ENCODE measurements around the gene SKIDA1.

The SKIDA1 gene

DNA sequence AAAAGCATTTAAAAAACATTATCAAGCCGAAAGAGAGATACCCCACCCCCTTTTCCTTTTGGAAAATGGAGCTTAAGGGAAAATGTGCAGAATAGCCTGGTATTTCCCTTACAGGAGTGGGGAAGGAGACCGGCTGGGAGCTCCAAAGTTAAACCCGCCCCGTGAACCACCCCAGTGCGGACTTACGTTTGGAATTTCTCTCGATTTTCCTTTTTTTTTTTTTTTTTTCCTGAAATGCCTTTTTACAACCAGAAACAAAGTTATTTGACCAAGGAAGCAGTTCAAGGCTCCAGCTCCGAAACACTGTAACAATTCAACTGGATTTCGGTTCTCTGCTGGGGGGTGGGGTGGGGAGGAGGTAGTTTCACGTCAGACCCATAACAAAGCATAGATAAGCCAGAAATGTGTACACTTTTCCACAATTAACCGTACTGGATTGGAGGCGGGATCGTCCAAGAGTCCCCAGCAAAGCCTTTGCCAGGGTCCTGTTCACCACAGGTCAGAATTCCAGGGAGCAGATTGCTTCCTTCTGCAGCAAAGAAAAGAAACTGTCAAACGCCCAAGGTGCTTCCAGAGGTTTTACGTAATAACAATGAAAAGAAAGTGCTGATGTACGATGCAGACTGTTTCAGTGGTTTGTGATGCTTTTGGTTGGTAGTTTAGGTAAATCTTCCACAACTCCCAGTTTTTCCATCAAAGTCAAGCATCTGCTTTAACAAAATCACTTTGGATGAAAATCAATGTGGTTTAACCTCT, 6.7 kb downstream of the SKIDA1 start:
- no peak for DNase-seq (ENCODE audit: low read depth)
- H3K4me3 ChIP-seq (ENCODE audit: low read depth, low read length) = peak overlapping the region; percentile 32; the same call in 1 of the 2 replicates
- TF ChIP-seq, protein P1, sequence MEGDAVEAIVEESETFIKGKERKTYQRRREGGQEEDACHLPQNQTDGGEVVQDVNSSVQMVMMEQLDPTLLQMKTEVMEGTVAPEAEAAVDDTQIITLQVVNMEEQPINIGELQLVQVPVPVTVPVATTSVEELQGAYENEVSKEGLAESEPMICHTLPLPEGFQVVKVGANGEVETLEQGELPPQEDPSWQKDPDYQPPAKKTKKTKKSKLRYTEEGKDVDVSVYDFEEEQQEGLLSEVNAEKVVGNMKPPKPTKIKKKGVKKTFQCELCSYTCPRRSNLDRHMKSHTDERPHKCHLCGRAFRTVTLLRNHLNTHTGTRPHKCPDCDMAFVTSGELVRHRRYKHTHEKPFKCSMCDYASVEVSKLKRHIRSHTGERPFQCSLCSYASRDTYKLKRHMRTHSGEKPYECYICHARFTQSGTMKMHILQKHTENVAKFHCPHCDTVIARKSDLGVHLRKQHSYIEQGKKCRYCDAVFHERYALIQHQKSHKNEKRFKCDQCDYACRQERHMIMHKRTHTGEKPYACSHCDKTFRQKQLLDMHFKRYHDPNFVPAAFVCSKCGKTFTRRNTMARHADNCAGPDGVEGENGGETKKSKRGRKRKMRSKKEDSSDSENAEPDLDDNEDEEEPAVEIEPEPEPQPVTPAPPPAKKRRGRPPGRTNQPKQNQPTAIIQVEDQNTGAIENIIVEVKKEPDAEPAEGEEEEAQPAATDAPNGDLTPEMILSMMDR (IDR thresholded peaks at IDR 0.05; ENCODE audit: low read depth, low read length, missing control alignments) = no peak

DNA sequence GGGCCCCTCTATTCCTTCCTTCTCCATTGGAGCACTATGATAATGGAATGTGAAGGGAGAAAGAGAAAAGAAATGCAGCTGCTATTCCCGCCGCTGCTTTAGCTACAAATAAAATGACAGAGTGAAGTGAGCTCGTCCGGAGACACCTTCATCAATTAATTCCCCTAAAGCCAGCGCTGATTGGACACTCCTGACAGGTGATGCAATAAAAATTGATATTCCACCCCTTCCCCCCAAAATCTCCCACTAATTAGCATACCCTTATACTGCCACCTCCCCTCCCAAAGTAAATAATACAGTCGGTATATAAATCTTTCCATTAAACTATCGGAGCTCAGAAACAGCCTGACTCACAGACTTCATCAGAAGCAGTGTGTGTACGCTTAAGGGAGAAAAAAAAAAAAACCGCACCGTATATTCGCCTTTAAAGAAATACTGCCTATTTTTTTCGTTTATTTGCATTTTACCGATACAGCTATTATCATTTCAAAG, 7.3 kb downstream of the SKIDA1 start:
- peak overlapping the region; percentile 58; the same call in 1 of the 2 replicates for H3K4me3 ChIP-seq (ENCODE audit: low read depth, low read length)
- TF ChIP-seq, protein P1 (IDR thresholded peaks at IDR 0.05; ENCODE audit: low read depth, low read length, missing control alignments) = no peak
- DNase-seq (ENCODE audit: low read depth) = no peak

DNA sequence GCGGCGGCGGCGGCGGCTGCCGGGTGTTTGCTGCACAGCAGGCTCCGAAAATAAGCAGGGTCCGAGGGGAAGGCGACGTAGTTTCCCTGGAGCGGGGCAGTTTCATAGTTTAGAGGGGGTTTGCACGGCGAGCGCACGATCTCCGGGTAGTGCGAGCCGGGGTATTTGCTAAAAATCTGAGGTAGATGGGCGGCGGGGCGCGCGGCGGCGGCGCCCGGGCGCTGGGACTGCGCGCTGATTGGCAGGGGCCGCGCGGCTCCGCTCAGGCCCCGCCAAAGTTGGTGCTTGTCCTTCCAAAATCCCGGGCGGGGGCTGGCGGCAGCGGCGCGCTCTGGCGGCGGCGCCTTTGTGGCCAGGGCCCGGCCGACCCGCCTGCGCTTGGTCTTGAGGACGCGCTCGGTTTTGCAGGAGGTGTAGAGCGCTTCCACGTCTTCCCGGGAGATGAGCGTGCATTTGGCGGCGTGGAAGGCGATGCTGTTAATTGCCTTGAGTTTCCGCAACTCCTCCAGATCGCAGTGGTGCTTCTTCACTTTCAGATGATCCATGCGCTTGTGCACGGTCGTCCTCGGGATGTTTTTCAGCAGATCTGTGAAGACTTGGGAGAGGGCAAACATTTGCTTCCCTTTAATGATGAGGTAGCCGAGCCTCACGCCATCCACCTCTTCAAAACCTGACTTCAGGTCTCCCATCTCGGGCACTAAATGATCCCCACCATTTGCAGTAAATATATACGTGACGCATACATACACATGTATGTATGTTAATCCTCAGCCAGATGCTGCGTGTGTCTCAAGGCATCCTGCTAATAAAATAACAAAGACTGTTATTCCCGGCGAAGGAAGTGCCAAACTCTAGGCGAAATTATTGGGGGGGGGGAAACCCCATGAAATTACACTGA, 8.1 kb downstream of the SKIDA1 start:
- no peak for DNase-seq (ENCODE audit: low read depth)
- H3K4me3 ChIP-seq (ENCODE audit: low read depth, low read length) = peak overlapping the region; percentile 58
- TF ChIP-seq, protein P1 (IDR thresholded peaks at IDR 0.05; ENCODE audit: low read depth, low read length, missing control alignments) = no peak

DNA sequence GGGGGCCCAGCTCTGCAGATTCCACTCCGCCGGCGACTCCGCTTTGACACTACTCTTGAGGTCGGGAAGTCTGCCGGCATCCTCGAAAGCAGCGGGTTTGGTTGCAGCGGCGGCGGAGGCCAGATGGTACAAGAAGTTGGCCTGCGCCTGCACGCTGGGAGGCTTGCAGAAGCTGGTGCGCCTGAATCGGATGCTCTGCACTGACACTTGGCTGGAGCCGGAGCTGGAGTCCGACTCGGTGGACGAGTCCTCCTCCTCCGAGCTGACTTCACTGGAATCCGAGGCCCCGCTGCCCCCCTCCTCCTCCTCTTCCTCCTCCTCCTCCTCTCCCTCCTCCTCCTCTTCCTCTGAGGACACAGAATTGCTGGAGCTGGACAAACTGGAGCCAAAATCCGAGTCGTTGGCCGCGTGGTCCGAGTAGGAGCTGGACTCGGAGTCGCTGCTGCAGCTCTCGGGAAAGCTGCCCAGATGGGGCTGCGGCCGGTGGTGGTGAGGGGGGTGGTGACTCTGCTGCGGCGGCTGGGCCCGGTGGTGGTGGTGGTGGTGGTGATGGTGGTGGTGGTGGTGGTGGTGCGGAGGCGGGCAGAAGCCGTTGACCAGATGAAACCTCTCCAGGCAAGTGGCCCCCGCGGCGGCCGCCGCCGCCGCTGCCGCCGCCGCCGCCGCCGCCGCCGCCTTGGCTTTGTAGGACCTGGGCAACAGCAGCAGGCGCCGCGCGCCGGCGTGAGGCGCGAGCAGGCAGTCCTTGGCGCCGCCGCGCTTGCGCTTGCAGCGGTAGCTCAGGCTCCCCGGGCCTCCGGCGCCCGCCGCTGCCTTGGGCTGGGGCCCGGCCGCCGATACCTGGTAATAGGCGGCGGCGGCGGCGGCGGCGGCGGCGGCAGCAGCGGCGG, 9.0 kb downstream of the SKIDA1 start:
- DNase-seq (ENCODE audit: low read depth) = no peak
- peak overlapping the region; percentile 58 for H3K4me3 ChIP-seq (ENCODE audit: low read depth, low read length)
- TF ChIP-seq, protein P1 (IDR thresholded peaks at IDR 0.05; ENCODE audit: low read depth, low read length, missing control alignments) = no peak

DNA sequence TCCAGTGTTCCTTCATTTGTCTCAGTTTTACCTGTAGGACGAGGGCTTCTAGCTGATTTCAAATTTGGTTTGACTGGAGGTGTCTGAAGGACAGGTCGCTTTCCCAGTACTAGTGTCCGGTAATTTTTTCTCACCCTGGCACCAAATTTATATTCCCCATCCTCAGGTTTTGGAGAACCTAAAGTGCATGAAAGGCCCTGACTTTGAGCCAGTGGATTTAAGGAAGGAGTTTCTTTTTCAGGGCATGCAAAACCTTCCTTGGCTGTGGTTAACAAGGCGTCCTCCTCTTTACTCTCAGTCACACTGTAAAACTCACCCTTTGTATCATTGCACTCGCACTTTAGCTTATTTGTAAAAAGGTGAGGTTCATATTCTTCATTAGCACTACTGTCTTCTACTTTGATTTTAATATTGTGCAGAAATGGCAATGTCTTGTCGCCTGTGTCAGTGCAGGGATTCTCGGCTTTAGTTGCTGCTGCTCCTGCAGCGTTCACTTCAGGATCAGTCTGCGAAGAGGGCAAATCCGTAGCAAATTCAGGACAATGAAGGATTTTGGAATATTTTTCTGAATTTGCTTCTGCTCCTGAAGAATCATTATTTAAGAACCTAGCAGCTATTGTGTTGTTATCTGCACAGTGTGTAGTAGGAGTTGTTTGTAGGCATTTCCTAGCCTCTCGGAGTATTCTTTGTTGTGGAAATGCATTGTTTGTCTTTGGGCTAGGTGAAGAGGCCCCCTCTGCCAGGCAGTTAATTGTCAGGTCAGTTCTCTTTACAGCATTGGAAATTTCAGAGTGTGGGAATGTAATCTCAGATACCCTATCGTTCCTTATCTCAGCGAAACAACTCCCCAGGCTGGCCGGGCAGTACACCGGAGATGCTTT, 9.9 kb downstream of the SKIDA1 start:
- H3K4me3 ChIP-seq (ENCODE audit: low read depth, low read length) = no peak overlapping the region; the same call in 1 of the 2 replicates

More for the DNA sequence above, 9.9 kb downstream of the SKIDA1 start:
- TF ChIP-seq, protein P1 (IDR thresholded peaks at IDR 0.05; ENCODE audit: low read depth, low read length, missing control alignments) = no peak
- no peak for DNase-seq (ENCODE audit: low read depth)
